ENCODE data around the gene RASGRP2.

RASGRP2 gene

DNA sequence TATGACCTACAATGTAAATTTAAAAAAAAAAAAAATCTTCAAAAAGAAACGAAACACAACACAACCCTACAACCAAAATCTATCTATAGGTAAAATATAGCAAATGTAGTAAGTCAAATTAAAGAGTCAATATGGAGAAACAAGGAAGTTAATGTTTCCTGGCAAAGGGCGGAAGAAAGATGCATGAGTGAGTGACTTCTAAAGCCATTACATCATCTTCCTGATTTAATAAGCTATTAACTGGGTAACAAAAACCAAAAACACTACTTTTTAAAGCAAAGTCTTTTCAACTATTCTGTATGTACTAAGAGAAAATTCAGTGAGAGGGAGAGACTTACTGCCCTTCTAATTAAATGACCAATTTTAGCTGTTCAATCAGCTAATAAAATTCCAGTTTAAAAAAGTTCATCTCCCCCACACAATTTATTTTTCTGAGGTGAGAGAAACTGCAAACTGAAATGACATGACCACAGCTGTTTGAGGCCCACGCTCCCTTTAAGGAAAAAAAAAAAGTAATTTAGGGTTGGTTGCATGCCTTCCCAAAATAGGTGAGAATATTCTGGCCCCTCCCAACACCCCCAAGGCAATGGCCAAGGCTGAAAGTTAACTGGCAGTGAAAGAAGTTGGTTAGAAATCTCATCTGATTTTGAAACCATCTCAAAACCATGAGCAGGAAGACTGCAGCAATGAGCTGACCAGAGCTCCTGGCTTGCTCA lies 28.5 kb upstream of the RASGRP2 start:
- H3K27ac ChIP-seq, result peak overlapping the region; percentile 56
- DNase-seq (ENCODE audit: low read depth, low spot score), result no peak

- peak overlapping the region; percentile 56 for H3K27ac ChIP-seq
- no peak for DNase-seq (ENCODE audit: low read depth, low spot score)
Observed at GRCh38 chr11:64771861-64772260, 27.9 kb upstream of the RASGRP2 start.

- DNase-seq (ENCODE audit: low read depth, low spot score), result no peak
- no peak overlapping the region for H3K27ac ChIP-seq
Observed at GRCh38 chr11:64770120-64770519, 26.2 kb upstream of the RASGRP2 start.

- no peak overlapping the region for H3K27ac ChIP-seq
- no peak for DNase-seq (ENCODE audit: low read depth, low spot score)
Observed at GRCh38 chr11:64769283-64769682, 25.3 kb upstream of the RASGRP2 start.

GRCh38 chr11:64768300-64768694 lies 24.4 kb upstream of the RASGRP2 start:
- DNase-seq (ENCODE audit: low read depth, low spot score), result no peak
- no peak overlapping the region for H3K27ac ChIP-seq

DNA sequence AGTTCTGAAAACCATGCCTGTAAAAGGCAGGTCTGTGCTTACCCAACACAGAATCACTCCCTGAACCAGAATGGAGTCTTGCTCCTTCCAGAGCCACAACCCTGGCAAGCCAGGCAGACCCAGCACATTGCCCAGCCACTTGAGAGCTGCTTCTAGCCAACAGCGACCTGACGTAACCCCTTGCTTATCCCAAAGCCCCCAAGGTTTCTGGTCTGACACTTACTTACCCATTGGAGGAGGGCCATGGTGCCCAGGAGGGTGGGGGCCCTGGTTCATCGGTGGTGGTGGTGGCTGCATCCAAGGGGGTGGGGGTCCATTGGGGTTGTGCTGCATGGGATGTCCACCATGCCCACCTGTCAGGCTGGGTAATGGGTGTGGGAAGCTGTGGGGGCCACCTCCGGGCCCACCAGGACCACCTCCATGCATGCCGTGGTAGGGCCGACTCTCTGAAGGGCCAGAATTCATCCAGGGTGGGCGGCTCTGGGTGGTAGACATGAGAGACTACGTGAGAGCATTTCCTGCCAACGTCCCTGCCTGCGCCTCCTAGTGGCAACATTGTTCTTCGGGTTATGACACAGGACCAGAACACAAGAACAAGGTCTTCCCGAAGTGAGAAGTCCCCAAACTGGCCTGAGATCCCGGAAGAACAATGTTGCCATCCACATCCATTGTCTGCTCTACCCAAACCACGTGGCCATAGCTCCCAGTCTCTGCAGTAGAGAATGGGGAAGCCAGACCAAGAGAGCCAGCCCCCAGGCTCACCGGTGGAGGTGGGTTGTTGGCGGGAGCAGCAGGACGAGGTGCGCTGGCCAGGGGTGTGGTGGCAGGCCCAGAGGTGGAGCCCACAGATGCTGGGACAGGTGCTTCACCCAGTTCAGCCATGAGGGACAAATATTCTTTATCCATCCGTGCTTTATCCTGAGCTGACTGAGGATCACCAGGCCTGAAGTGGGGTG lies 23.7 kb upstream of the RASGRP2 start:
- no peak for DNase-seq (ENCODE audit: low read depth, low spot score)
- no peak overlapping the region for H3K27ac ChIP-seq

- DNase-seq (ENCODE audit: low read depth, low spot score), result no peak
- H3K27ac ChIP-seq, result no peak overlapping the region
Observed at GRCh38 chr11:64766881-64767280, 22.9 kb upstream of the RASGRP2 start.

GRCh38 chr11:64765851-64766665 lies 22.1 kb upstream of the RASGRP2 start:
- DNase-seq (ENCODE audit: low read depth, low spot score), result no peak
- H3K27ac ChIP-seq, result no peak overlapping the region

DNA sequence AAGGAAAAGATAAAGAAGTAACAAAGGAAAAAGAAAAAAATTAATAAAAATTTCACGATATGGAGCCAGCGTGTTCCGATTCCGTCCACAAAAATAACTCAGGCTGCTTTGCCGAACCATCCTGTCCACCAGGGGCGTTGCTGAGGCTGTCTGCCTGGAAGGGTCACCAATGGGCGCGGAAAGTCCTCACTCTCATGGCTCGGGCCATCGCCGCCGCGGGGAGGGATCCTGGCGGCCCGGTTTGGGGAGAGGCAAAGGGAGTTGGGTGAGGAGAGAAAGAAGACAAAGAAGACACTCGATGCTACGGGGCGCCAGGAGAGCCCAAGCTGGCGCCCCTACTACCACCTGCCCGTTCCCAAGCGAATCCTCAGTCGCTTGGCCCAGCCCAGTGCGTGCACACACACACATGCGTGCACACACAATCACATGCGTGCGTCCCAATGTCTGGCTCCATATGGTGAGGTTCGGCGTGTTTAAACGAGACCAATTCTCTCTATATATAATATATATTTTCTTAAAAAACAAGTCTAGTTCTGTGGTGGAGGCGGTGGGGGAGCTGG lies 21.4 kb upstream of the RASGRP2 start:
- DNase-seq (ENCODE audit: low read depth, low spot score), result no peak
- peak overlapping the region; percentile 67 for H3K27ac ChIP-seq

- H3K27ac ChIP-seq, result peak overlapping the region; percentile 67
- DNase-seq (ENCODE audit: low read depth, low spot score), result no peak
Observed at GRCh38 chr11:64764753-64765152, 20.8 kb upstream of the RASGRP2 start.

DNA sequence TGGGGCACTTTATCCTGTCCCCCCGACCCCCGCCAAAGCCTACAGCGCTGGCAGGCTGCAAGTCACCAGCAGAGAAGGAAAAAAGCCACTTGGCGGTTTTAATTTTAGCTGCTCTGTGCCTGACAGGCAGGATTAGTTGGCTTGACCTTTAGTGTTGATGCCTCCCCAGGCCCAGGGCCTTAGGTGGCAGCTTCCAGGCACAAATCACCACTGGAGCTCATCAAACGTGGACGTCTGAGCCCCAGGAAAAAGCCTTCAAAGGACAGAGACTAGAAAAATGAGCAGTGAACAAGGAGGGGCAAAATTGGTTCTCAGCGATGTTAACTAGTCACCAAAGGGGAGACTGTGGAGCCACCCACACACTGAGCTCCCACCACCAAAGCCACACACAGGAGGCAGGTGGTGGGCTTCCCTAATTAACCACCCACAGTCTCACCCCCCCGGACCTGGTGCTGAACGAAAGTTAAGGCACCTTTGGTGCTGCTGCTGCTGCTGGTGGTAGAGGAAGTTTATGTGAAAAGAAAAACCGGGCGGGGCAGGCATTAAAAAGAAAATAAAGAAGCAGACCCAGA lies 20.2 kb upstream of the RASGRP2 start:
- no peak for DNase-seq (ENCODE audit: low read depth, low spot score)
- peak overlapping the region; percentile 67 for H3K27ac ChIP-seq

DNA sequence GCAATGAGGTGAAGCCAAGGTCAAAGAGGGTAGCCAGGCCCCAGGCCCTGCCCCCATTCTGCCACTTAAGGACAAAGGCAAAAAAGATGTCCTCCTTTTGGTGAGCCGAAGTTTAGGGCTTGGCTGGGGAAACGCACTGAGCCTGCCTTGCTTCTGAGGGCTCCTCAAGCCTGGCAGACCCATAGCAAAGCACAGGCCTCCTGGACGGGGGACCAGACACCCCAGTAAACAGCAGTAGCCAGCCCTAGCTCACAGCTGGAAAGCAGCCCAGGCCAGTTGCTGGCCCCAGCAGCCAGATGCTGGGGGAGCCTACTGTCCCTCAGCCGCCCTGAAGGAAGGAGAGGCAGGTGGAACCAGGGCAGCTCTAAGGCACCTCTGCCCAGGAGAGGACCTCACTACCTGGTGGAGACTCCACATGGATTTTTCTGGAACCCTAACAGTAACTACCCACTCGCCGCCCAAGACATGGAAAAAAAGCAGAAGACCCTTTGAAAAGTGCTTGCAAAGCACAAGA lies 19.6 kb upstream of the RASGRP2 start:
- DNase-seq (ENCODE audit: low read depth, low spot score), result no peak
- peak overlapping the region; percentile 67 for H3K27ac ChIP-seq

DNA sequence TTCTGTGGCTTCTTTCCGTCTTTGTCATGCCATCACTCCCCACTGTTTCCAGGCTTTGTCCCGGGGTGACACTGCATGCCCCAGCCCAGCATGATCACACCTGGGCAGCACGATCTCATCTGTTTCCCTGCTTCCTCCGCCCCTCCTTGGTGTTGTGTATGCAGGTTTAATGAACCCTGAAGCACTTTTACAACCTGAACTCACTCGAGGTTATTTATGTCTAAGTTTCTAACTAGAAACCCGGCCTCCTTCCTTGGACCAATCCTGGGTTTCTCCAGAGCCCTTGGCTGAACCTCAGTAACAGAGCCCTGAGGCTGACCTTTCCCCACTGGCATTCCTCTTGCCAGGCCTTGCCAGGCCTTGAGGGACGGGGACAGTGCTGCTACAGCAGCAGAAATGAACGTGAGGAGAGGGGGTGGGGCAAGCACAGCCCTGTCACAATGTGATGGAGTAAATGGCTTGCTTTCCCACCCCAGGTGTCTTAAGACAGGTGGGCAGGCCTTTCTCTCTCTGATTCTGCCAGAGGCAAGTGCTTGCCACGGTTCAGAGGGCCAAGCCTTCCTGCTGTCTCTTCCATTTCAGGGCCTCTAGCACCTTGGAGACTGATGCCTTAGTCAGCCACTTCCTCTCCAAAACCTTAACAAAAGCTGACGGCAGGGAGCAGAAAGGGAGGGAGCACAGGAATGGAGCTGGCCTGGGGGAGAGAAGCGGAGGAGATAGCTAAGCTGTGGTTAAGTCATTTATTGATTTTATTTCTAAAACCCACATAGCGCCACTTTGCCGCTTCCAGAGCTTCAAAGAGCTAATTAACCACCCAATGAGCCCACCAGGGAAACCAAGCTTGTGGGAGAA lies 19.0 kb upstream of the RASGRP2 start:
- DNase-seq (ENCODE audit: low read depth, low spot score), result no peak
- H3K27ac ChIP-seq, result peak overlapping the region; percentile 67

- H3K27ac ChIP-seq, result peak overlapping the region; percentile 67
Observed at GRCh38 chr11:64762277-64762673, 18.3 kb upstream of the RASGRP2 start.

GRCh38 chr11:64760759-64761420 lies 16.9 kb upstream of the RASGRP2 start:
- no peak overlapping the region for H3K27ac ChIP-seq
- DNase-seq (ENCODE audit: low read depth, low spot score), result no peak

More at GRCh38 chr11:64762277-64762673, 18.3 kb upstream of the RASGRP2 start:
- no peak for DNase-seq (ENCODE audit: low read depth, low spot score)

- no peak within 1 kb of the TSS for H3K27ac ChIP-seq
- DNase-seq (ENCODE audit: low read depth, low spot score), result no peak
Observed at GRCh38 chr11:64759722-64760719, 16.1 kb upstream of the RASGRP2 start, which contains the start of gene PYGM. TSS of gene PYGM (minus strand) at chr11:64759974. CDS start at chr11:64759898, 76 bp downstream.

Measured in epithelial cell of prostate (primary cell).